HG03175 (cell line): ENCODE results near the gene ANHX.
"Not testable (repeated sequence)": the region's sequence is repeated elsewhere in the genome, so short reads cannot be mapped to it uniquely, and the experiment has no call there.

ENCODE experiments used
- ATAC-seq: cut with Tn5 transposase; IDR thresholded peaks from one replicate; pipeline ENCODE4 v1.9.1; 2021; ENCODE audit warnings: mild to moderate bottlenecking, moderate library complexity; ENCODE audit not compliant: unreplicated experiment

The ANHX gene

DNA sequence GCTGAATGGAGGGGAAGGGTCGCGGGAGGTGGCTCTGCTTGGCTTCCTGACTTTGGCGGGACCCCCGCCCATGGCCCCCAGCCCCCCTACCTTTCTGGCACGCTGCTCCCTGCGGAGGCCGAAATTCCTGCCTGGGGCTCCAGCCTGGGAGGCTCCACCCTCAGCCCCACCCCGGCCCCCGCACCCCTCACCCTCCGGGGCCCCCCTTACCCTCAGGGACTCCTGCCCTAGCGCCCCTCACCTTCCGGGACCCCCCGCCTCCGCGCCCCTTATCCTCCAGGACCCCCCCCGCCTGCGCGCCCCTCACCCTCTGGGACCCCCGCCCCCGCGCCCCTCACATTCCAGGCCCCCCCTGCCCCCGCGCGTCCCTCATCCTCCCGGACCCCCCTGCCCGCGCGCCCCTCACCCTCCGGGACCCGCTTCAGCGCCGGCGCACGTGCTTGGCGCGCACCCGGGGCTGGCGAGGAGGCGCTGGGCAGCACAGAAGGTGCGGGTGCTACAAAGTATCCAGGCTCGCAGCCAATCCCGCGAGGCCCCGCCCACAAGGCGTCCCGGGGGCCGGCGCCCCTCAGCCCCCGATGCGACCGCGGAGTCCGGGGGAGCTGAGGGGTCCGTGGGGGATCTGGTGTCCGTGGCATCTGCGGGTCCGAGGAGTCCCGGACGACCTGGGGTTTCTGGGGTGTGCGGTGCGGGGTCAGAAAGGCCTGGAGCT lies at the start of gene ANHX:
ANHX (minus strand) TSS at position 477 of the 712 bp plus-strand sequence. CDS start 1,521 bp downstream, outside the sequence.
- ATAC-seq: no peak

DNA sequence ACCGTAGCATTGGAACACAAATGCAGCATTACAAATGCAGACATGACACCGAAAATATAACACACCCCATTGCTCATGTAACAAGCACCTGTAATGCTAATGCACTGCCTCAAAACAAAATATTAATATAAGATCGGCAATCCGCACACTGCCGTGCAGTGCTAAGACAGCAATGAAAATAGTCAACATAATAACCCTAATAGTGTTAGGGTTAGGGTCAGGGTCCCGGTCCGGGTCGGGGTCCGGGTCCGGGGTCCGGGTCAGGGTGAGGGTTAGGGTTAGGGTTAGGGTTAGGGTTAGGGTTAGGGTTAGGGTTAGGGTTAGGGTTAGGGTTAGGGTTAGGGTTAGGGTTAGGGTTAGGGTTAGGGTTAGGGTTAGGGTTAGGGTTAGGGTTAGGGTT lies 29.0 kb upstream of the ANHX start:
- not testable (repeated sequence) for ATAC-seq

- ATAC-seq: no peak
These were observed 28.5 kb upstream of the ANHX start for GRCh38 chr12:133264173-133264572.

- no peak for ATAC-seq
These were observed 20.6 kb upstream of the ANHX start for GRCh38 chr12:133256321-133256720.

- not testable (repeated sequence) for ATAC-seq
These were observed 20.2 kb upstream of the ANHX start for GRCh38 chr12:133255833-133256232.

DNA sequence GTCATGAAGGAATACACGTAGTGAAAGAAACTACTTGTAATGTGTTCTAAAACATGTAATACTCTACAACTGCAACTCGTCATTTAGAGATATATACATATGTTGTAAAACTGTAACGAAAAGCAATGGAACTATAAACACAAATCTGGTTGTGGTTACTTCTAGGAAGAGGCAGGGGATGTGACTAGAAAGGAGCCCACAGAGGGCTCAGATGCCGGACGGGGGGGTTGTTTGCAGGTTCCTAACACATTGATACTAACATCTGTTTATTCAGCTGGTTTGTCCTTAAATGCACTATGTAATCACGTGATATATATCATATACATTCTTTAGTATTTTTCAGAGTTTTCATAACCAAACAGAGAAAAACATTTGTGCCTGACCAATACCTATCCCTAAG lies 16.1 kb upstream of the ANHX start:
- ATAC-seq: no peak

DNA sequence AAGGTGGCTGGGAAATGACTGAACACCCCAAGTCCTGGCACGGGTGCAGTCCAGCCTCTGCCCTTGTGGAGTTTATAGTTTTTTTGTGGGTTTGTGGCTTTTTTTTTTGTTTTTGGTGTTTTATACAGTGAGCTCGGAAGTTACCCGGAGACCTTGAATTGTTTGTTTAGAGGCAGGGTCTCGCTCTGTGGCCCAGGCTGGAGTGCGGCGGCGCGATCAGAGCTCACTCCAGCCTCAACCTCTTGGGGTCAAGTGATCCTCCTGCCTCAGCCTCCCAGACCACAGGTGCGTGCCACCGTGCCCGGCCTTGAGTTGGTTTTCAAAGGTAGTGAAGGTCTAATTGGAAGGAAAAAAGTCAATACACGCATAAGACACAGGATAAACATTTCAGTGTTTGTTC lies 879 bp upstream of the ANHX start:
- no peak for ATAC-seq

- ATAC-seq: no peak
These were observed 467 bp upstream of the ANHX start for GRCh38 chr12:133236144-133236543.

DNA sequence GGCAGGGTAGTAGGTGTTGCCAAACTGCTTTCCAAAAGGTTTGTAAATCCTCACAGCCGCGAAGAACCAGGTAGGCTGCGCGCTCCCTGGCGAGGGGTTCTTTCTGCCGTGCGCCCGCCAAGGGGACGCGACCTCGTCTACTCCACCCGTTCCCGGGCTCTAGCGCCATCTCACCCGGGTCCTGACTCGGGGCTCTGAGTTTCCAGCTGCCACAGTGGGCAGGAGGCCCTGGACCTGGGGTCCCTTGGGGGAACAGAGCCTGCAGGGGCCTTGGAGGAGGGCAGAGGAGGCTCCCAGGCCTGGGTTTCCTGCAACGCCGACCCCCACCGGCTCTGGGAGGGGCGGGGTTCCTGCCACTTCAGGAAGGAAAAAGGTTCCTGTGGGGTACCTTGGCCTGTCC lies 706 bp downstream of the ANHX start:
- ATAC-seq: no peak

DNA sequence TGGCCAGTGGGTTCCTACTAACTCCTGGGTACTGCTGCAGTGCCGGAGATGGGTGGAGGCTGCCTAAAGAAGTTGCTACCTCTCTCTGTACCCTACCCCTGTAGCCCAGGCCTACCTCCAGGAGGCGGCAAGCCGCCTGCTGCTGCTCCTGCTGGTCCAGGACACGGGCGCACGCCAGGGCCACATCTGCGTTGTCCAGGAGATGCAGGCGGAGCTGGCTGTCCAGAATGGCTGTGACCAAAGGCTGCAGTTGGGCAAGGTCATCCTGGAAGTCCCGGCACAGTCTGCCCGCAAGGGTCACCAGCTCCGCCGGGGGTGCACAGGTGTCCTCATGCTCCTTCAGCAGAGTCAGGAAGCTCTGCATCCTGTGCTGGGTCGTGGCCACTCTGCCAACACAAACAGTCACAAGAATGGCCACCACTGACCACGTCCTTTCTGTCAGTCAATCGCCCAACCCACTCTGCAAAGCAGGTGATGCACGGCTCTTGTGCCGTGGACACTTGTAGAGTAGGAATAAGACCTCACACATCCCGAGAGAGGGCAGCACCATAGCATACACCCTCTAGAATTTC lies 1.6 kb downstream of the ANHX start:
- no peak for ATAC-seq

DNA sequence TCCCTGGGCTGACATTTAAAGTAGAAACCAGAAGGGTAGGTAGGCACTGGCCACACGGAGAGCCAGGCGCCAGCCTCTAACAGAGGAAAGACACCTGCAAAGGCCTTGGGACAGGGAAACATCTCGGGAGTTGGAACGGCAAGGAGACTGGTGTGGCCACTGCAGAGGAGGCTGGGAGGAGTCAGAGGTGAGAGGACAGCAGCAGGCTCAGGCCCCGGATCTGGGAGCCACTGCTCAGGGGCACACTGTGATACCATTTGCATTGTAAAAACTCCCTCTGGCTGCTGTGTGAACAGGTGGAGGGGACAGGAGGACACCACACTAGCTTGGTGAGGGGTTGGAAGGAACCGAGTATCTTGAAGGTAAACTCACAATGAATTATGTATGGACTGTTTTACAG lies 2.7 kb downstream of the ANHX start:
- ATAC-seq: no peak

DNA sequence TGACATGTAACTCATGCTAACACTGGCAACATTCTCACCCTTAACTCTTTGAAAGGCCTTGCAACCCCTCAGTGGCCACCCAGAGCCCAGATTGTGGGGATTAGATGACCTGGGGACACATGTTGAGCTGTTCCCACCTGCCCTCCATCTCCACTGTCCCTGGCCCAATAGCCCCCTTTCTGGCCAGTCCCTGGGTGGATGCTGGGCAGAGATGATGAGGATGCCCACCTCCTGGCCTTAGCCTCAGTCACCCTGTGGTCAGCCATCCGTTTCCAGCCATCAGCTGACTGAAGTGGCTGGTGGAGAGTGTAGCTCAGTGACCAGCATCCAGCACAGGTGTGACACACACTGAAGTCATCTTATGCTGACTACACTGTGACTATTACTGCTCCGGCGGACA lies 4.7 kb downstream of the ANHX start:
- ATAC-seq: no peak

- no peak for ATAC-seq
These were observed 8.3 kb downstream of the ANHX start for GRCh38 chr12:133227281-133227852.

GRCh38 chr12:133226690-133227089 lies 9.0 kb downstream of the ANHX start:
- no peak for ATAC-seq

GRCh38 chr12:133225527-133225926 lies 10.2 kb downstream of the ANHX start:
- no peak for ATAC-seq

DNA sequence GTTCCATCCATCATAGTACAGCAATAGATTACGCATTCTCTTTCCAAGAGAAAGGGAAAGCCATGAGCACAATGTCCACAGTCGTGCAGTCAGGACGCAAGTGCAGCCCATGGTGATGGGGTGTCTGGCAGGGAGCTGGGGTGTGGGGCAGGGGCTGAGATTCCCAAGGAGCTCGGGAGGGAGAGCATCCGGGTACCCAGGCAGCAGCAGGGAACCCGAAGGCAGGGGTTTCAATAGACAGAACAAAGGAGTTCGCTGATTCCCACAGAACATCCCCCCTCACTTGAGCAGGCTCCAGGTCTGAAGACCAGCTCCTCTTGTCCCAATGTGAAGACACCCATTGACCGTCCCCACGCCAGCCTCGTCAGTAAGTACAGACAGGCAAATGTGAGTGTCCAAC lies 13.5 kb downstream of the ANHX start:
- ATAC-seq: no peak

GRCh38 chr12:133221241-133221640 lies 14.4 kb downstream of the ANHX start:
- ATAC-seq: no peak

- ATAC-seq: no peak
These were observed 15.2 kb downstream of the ANHX start for GRCh38 chr12:133220521-133220920.

DNA sequence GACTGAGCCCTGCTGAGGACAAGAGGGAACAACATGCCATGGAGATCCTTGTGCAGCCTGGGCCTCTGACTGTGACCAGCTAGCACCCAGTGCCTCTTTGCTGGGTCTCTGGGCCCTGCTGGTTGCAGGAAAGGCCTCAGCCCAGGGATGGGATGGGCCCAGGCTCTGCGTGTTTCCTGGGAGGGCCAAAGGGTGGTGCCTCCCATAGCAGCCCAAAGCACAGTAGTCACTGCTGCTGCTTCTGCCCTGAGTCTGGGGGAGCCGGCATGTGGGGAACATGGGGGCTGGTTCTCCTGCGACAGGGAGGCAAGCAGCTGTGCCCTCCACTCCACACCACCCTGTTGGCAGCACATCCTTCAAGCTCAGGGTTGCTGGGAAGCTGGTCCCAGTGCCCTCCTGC lies 18.5 kb downstream of the ANHX start:
- ATAC-seq: no peak

- ATAC-seq: no peak
These were observed 20.0 kb downstream of the ANHX start for GRCh38 chr12:133215724-133216123.

DNA sequence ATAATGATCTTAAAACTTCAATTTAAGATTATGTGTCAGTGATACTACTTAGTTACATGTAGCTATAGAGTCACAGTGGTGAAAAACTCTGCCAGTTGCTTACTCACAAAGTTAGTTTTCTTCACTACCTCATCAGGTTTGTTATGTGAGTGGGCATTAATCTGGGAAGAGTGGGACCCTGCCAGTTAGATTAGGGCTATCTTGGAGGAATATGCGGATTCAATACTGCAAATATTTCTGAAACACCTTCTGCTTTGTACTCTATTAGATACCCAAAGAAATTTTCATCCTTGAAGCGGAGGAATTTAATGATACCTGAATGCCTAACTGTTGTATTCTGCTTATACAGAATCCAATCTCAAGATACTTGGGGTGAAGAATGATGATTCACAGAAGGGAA lies 29.3 kb downstream of the ANHX start:
- ATAC-seq: no peak

- no peak for ATAC-seq
These were observed 31.4 kb downstream of the ANHX start for GRCh38 chr12:133204264-133204603.
